DMS 273 (cell line): ENCODE data around the gene NR1D1.
"Not testable (repeated sequence)": the region's sequence is repeated elsewhere in the genome, so short reads cannot be mapped to it uniquely, and the experiment has no call there.

Source experiments
- DNase-seq: peaks from one replicate; lab custom pipeline; 2025; ENCODE audit not compliant: unreplicated experiment; lab: John Stamatoyannopoulos, UW

Gene NR1D1

DNA sequence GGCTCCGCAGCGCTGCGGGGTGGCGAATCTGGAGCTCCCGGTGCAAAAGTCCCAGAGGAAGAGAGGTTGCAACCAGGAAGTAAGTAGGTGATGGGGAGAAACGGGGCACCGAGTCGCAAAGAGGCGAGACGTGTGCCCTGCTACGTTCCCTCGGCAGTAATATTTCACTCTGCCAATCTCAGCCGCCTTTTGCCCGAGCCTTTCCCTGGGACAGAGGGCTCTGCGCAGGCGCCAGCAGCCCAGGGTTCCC lies at the start of gene NR1D1:
Gene NR1D1 (minus strand): TSS at position 171 of the 250 bp plus-strand sequence. CDS start 495 bp downstream, outside the sequence.
- no peak for DNase-seq

DNA sequence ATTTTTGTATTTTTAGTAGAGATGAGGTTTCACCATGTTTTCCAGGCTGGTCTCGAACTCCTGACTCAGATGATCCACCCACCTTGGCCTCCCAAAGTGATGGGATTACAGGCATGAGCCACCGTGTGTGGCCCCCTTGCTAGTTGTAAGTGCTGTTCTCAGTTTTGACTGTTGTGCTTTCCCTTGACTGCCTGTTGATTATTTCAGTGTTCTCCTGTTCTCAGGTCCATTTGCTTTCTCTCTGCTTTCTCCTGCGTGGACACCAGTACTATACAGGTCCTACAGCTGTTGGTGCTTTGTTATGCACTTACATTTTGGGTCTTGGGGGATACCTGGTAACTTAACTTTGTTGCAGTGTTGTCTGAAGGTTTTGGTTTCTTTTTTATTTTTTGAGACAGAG lies 48.1 kb upstream of the NR1D1 start:
- no peak for DNase-seq

- no peak for DNase-seq
Measured at GRCh38 chr17:40145476-40145875, 45.1 kb upstream of the NR1D1 start.

- DNase-seq: not testable (repeated sequence)
Measured at GRCh38 chr17:40143166-40143565, 42.8 kb upstream of the NR1D1 start.

DNA sequence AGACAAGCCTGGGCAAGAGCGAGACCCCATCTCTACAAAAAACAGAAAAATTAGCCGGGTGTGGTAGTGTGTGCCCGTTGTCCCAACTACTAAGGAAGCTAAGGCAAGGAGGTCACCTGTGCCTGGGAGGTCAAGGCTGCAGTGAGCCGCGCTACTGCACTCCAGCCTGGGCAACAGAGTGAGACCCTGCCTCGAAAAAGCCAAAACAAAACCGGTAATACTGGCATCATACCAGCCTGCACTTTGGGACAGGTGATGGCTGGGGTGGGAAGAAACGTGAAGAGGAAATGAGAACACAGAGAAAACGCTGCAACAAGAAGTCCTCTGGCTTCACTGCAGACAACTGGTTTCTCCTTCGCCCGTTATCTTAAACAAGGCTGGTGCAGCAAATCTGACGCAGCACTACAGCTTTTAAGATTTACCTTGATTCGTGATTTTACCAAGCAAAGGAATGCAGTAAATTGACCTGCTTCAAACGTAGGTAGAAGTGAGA lies 39.2 kb upstream of the NR1D1 start:
- no peak for DNase-seq

DNA sequence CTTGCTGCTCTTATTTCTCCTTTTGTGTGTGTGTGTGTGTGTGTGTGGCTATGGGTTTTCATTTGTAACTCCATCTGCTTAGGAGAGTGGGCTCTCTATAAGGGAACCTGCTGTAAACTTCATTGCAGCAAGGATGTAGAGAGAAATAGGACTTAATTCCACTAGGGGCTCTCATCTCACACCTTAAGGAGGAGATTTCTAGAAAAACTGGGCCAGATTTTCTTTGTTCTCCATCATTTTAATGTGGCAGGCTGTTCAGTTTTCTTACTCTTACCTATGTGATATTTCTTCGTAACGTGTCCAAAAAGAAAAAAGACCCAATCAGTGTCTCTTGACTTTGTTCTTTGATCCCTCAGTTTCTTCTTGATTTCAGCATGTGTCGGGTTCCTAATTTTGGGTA lies 35.4 kb upstream of the NR1D1 start:
- no peak for DNase-seq

DNA sequence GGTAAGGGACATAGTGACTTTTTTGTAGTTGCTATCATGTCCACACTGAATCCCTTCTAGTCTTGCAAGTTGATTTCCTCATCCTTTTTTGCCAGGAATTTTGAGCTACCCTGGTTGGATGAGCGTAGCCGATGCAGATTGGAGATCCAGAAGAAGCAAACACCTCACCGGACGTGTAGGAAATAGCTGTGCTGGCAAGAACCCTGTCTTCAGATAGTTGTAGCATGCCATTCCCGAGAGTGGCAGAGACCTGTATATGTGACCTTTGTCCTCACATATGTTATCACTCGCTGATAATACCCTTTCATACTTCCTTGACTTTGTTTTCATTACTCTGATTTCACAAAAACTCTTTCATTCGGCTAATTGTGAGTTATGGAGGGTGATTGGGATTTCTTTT lies 33.8 kb upstream of the NR1D1 start:
- DNase-seq: no peak

GRCh38 chr17:40130352-40131042 lies 30.1 kb upstream of the NR1D1 start:
- no peak for DNase-seq

DNA sequence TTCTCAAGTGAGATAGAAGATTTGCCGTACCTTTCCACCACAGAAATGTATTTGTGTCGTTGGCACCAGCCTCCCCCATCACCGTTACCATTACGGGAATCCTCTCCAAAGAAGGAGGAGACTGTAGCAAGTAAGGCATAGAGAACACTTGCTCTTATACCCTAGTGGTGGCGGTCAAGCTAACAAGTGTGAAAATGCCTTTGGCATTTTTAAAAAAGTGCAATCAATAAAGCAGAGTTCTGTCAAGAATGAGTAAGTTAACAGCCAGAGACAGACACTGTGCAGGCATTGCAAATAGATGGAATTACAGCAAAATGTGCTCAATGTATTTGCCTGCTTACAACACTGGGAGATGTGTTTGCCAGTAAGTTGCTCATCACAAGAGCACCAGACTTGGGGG lies 29.1 kb upstream of the NR1D1 start:
- peak; percentile 27 for DNase-seq

GRCh38 chr17:40124279-40125141 lies 24.1 kb upstream of the NR1D1 start:
- peak; percentile 43 for DNase-seq

DNA sequence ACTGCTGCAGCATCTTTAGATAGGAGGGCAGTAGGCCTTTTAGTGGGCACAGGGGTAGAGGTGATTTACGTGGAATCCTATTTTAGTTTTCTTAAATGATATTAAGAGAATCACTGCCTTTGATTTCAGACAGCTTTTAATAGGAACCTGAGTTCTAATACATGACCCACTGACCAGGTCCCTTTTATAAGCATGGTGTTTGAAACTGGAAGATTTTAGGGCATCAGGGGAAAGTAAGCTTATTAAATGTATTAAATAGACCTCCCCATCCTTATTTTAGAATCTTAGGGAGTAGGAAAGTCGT lies 23.4 kb upstream of the NR1D1 start:
- DNase-seq: no peak

DNA sequence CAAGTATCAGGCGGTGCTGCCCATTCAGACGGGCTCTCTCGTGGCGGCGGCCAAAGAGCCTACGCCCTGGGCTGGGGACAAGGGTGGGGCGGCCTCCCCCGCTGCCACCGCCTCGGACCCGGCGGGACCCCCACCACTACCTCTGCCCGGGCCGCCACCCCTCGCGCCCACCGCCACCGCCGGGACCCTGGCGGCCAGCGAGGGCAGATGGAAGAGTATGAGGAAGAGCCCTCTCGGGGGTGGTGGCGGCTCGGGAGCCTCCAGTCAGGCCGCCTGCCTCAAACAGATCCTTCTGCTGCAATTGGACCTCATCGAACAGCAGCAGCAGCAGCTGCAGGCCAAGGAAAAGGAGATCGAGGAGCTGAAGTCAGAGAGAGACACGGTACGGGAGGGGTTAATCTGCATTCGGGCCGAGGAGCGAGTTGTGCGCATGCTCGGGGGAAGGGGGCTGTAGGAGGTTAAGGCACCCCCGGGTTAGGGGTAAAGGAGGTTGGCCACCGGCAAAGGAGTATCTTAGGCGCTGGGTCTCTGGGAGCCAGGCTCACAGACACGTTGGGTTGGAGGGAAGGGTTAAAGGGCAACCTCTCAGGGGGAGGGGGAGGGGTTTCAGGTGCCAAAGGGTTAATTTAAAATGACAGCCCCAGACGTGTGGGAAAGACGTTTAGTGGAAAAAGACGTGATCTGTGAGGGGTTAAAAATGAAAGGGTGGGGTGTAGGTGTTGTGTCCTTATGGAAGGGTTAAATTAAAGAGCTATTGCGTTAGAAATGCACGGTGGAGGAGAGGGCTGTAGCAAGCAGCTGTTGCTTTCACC lies 22.8 kb upstream of the NR1D1 start:
- peak; percentile 80 for DNase-seq

DNA sequence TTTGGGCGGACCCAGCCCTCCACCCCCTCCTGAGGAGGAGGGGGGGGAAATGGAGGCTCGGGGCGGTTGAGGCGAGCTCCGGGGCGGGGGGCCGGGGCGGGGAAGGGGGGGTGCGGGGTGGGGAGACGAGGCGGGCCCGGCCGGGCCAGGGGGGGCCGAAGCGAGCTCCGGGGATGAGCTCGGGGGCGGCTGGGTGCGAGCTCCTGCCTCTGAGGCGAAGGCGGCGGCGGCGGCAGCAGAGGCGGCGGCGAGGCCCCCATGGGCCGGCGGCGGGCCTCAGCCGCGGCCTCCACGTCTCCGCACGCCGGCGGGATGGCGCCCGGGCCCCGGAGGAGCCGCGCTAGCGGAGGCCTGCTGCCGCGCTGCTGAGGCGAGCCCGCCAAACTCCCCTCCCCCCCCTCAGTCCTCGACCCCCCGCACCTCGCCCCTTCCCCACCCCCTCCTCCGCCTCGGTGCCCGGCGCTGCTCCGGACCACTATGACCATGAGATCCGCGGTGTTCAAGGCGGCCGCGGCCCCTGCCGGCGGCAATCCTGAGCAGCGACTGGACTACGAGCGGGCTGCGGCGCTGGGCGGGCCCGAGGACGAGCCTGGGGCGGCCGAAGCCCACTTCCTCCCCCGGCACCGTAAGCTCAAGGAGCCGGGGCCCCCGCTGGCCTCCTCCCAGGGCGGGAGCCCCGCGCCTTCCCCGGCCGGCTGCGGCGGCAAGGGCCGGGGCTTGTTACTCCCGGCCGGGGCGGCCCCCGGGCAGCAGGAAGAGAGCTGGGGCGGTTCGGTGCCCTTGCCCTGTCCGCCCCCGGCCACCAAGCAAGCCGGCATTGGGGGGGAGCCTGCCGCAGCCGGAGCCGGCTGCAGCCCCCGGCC lies 22.0 kb upstream of the NR1D1 start:
- DNase-seq: peak; percentile 68

GRCh38 chr17:40121181-40122135 lies 21.1 kb upstream of the NR1D1 start, which contains the start of gene MSL1:
TSS of gene MSL1 (plus strand) at chr17:40121971. CDS start at chr17:40122613, 642 bp downstream.
- DNase-seq: peak; percentile 89

GRCh38 chr17:40115101-40115436 lies 14.7 kb upstream of the NR1D1 start:
- DNase-seq: no peak

DNA sequence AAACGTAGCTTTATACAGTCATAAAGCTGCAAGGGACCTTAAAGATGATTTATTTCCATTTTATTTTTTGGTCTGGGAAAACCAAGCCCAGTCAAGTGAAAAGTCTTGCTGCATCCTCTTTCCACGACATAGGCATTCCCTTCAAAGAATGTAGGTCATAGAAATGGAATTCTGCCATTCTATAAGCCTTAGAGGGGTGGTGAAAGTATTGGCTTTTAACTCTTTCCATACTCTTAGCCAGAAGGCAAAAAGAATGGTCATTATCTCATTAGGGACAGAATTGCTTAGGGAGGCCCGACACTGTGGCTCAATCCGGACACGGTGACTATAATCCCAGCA lies 13.5 kb upstream of the NR1D1 start:
- DNase-seq: no peak

- DNase-seq: peak; percentile 98
Measured at GRCh38 chr17:40113110-40113906, 12.9 kb upstream of the NR1D1 start.

DNA sequence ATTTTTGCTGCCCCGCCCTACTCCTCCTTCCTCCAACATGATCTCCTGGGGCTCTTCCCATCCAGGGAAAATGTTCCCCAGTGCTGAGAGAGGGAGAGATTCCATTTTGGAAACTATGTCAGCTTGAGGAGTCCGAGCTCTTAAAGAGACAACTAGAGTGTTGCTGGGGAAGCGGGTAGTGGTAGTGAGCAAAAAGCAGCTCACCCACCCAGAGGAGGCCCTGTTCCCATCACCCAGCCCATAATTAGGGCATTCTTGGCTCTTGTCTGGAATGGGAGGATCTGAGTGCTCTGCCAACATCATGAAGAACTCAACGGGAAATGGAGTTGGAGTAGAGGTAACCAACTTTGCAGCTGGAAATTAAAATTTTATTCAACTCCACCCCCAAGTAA lies 12.3 kb upstream of the NR1D1 start:
- no peak for DNase-seq

DNA sequence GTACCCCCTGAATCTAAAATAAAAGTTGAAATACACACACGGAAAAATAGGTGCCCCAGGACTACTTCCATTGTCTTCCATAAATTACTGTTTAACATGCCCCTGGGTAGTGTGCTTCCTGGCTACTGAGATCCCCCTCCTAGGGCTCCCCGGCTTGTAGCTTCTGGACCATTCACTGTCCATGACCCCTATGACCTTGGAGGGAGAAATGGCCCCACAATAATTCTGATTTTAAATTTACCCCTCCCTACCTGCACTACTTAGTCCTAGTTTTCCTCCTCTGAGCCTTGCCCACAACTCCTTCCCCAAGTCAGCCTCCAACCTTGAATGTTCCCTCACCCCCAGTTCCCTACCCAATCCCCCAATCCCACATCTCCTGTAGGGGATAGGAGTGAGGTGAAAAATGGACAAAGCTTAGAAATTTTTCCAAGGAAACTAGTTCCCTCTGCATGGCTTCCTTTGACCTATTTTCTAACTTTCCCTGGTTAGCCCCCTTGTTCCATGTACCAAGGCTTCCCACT lies 11.9 kb upstream of the NR1D1 start:
- DNase-seq: no peak
